Measurements from ENCODE around the gene C1QTNF8. TPM values are rescaled to one million over a fixed set of nuclear protein-coding genes. Genes with fewer than 3 reads are reported as not detected.

The C1QTNF8 gene
- total RNA-seq, 1 donor from 2014 or later, result not detected

- no peak for TF ChIP-seq CTCF (IDR thresholded peaks at IDR 0.05; ENCODE audit: partially characterized antibody, unreplicated experiment)
- Mint-ChIP-seq H3K27ac (ENCODE audit: unreplicated experiment) (no peak overlapping the region), H3K4me3 (ENCODE audit: unreplicated experiment) (no peak overlapping the region), H3K4me1 (ENCODE audit: low read depth, unreplicated experiment) (peaks cover 12% of the 10 kb centered on the region), H3K36me3 (ENCODE audit: unreplicated experiment) (no peaks in the 10 kb centered on the region), H3K9me3 (ENCODE audit: unreplicated experiment) (peaks cover 2% of the 10 kb centered on the region), H3K27me3 (ENCODE audit: unreplicated experiment) (peaks cover 15% of the 10 kb centered on the region)
- DNase-seq, result no peak
These were observed 46.9 kb upstream of the C1QTNF8 start for GRCh38 chr16:1142911-1143310.

- no peak overlapping the region for H3K4me3 Mint-ChIP-seq (ENCODE audit: unreplicated experiment)
- H3K4me1 Mint-ChIP-seq (ENCODE audit: low read depth, unreplicated experiment), result peaks cover 12% of the 10 kb centered on the region
- no peak for TF ChIP-seq CTCF (IDR thresholded peaks at IDR 0.05; ENCODE audit: partially characterized antibody, unreplicated experiment)
- H3K27me3 Mint-ChIP-seq (ENCODE audit: unreplicated experiment), result peaks cover 15% of the 10 kb centered on the region
- no peaks in the 10 kb centered on the region for H3K36me3 Mint-ChIP-seq (ENCODE audit: unreplicated experiment)
- no peak overlapping the region for H3K27ac Mint-ChIP-seq (ENCODE audit: unreplicated experiment)
- no peak for DNase-seq
- peaks cover 2% of the 10 kb centered on the region for H3K9me3 Mint-ChIP-seq (ENCODE audit: unreplicated experiment)
These were observed 45.7 kb upstream of the C1QTNF8 start for GRCh38 chr16:1141716-1142115.

- no peaks in the 10 kb centered on the region for H3K36me3 Mint-ChIP-seq (ENCODE audit: unreplicated experiment)
These were observed 45.1 kb upstream of the C1QTNF8 start for GRCh38 chr16:1141191-1141590.

GRCh38 chr16:1140582-1141162 is 44.6 kb upstream of the C1QTNF8 start:
- DNase-seq, result peak; percentile 45
- no peak overlapping the region for H3K27ac Mint-ChIP-seq (ENCODE audit: unreplicated experiment)
- H3K36me3 Mint-ChIP-seq (ENCODE audit: unreplicated experiment), result no peaks in the 10 kb centered on the region
- peaks cover 2% of the 10 kb centered on the region for H3K9me3 Mint-ChIP-seq (ENCODE audit: unreplicated experiment)
- no peak overlapping the region for H3K4me3 Mint-ChIP-seq (ENCODE audit: unreplicated experiment)
- peaks cover 17% of the 10 kb centered on the region for H3K27me3 Mint-ChIP-seq (ENCODE audit: unreplicated experiment)
- H3K4me1 Mint-ChIP-seq (ENCODE audit: low read depth, unreplicated experiment), result peaks cover 6% of the 10 kb centered on the region
- TF ChIP-seq CTCF (IDR thresholded peaks at IDR 0.05; ENCODE audit: partially characterized antibody, unreplicated experiment), result no peak

More at GRCh38 chr16:1141191-1141590, 45.1 kb upstream of the C1QTNF8 start:
- Mint-ChIP-seq H3K9me3 (ENCODE audit: unreplicated experiment) (peaks cover 2% of the 10 kb centered on the region), H3K4me1 (ENCODE audit: low read depth, unreplicated experiment) (peaks cover 9% of the 10 kb centered on the region), H3K27me3 (ENCODE audit: unreplicated experiment) (peaks cover 17% of the 10 kb centered on the region), H3K4me3 (ENCODE audit: unreplicated experiment) (no peak overlapping the region), H3K27ac (ENCODE audit: unreplicated experiment) (no peak overlapping the region)
- TF ChIP-seq CTCF (IDR thresholded peaks at IDR 0.05; ENCODE audit: partially characterized antibody, unreplicated experiment), result no peak
- DNase-seq, result no peak

GRCh38 chr16:1137604-1138003 is 41.6 kb upstream of the C1QTNF8 start:
- Mint-ChIP-seq H3K36me3 (ENCODE audit: unreplicated experiment) (no peaks in the 10 kb centered on the region), H3K4me1 (ENCODE audit: low read depth, unreplicated experiment) (peaks cover 3% of the 10 kb centered on the region), H3K27ac (ENCODE audit: unreplicated experiment) (no peak overlapping the region), H3K27me3 (ENCODE audit: unreplicated experiment) (peaks cover 14% of the 10 kb centered on the region), H3K9me3 (ENCODE audit: unreplicated experiment) (peaks cover 2% of the 10 kb centered on the region), H3K4me3 (ENCODE audit: unreplicated experiment) (no peak overlapping the region)
- TF ChIP-seq CTCF (IDR thresholded peaks at IDR 0.05; ENCODE audit: partially characterized antibody, unreplicated experiment), result no peak
- DNase-seq, result no peak

Data from glutamatergic neuron (in vitro differentiated cells).